HepG2 (cell line): ENCODE measurements around the gene GDPD4. TPM values are rescaled to one million over a fixed set of nuclear protein-coding genes. Genes with fewer than 3 reads are reported as not detected.

Experiments used
- CBX1 ChIP-seq: IDR thresholded peaks from one replicate; pipeline ENCODE4 v1.6.1; 2016; ENCODE audit warnings: antibody characterized with exemption, low read depth
- FUBP1 ChIP-seq: sonication (generic); formaldehyde crosslinking; IDR thresholded peaks from 2 replicates; pipeline ENCODE4 v1.5.1; 2020; ENCODE audit warnings: missing genetic modification reagents, mild to moderate bottlenecking, borderline replicate concordance
- HMG20A ChIP-seq: IDR thresholded peaks from 2 replicates; pipeline ENCODE4 v1.6.1; 2016; ENCODE audit warnings: borderline replicate concordance
- LBX2 ChIP-seq: sonication (generic); formaldehyde crosslinking; IDR thresholded peaks from 2 replicates; pipeline ENCODE4 v1.5.0; 2020; ENCODE audit warnings: missing genetic modification reagents, mild to moderate bottlenecking, borderline replicate concordance
- MIER3 ChIP-seq: IDR thresholded peaks from 2 replicates; pipeline ENCODE4 v1.6.1; 2016; ENCODE audit warnings: missing compliant biosample characterization, borderline replicate concordance
- MXI1 ChIP-seq: IDR thresholded peaks from 3 replicates; pipeline ENCODE4 v1.6.1; 2012; ENCODE audit warnings: low read depth, low read length, inconsistent platforms, borderline replicate concordance
- NPAS2 ChIP-seq: sonication (generic); formaldehyde crosslinking; IDR thresholded peaks from 2 replicates; pipeline ENCODE4 v1.8.0; 2022; ENCODE audit warnings: mild to moderate bottlenecking, missing genetic modification reagents, borderline replicate concordance
- PAF1 ChIP-seq: IDR thresholded peaks from 2 replicates; pipeline ENCODE4 v1.6.1; 2016; ENCODE audit warnings: missing genetic modification reagents, missing compliant biosample characterization
- PPARG ChIP-seq: conservative IDR thresholded peaks from 2 replicates; pipeline ENCODE4 v1.6.1; 2016; ENCODE audit warnings: missing biosample characterization, missing genetic modification reagents
- RFXANK ChIP-seq: IDR thresholded peaks from 2 replicates; pipeline ENCODE4 v1.6.1; 2016
- TCF7 ChIP-seq: sonication (generic); IDR thresholded peaks from 2 replicates; pipeline ENCODE4 v1.6.1; 2016; ENCODE audit warnings: antibody characterized with exemption, low read depth
- YEATS2 ChIP-seq: sonication (generic); formaldehyde crosslinking; IDR thresholded peaks from 2 replicates; pipeline ENCODE4 v1.4.0; 2020; ENCODE audit warnings: missing genetic modification reagents, borderline replicate concordance
- ZKSCAN8 ChIP-seq: IDR thresholded peaks from 2 replicates; pipeline ENCODE4 v1.6.1; 2016; ENCODE audit warnings: borderline replicate concordance, missing genetic modification reagents, missing compliant biosample characterization
- ZNF17 ChIP-seq: sonication (generic); formaldehyde crosslinking; IDR thresholded peaks from 2 replicates; pipeline ENCODE4 v1.5.0; 2020; ENCODE audit warnings: mild to moderate bottlenecking, missing genetic modification reagents
- ZNF318 ChIP-seq: sonication (generic); formaldehyde crosslinking; IDR thresholded peaks from 2 replicates; pipeline ENCODE4 v1.4.0; 2020; ENCODE audit warnings: mild to moderate bottlenecking, missing genetic modification reagents
- ZNF468 ChIP-seq: sonication (generic); formaldehyde crosslinking; IDR thresholded peaks from 2 replicates; pipeline ENCODE4 v1.8.0; 2022; ENCODE audit warnings: mild to moderate bottlenecking, moderate library complexity, missing genetic modification reagents
- ZNF570 ChIP-seq: sonication (generic); formaldehyde crosslinking; IDR thresholded peaks from 2 replicates; pipeline ENCODE4 v1.4.0; 2020; ENCODE audit warnings: mild to moderate bottlenecking, missing genetic modification reagents, borderline replicate concordance
- ZNF607 ChIP-seq: sonication (generic); formaldehyde crosslinking; IDR thresholded peaks from 2 replicates; pipeline ENCODE4 v1.5.1; 2020; ENCODE audit warnings: missing genetic modification reagents, mild to moderate bottlenecking, borderline replicate concordance
- ZNF710 ChIP-seq: sonication (generic); formaldehyde crosslinking; IDR thresholded peaks from 2 replicates; pipeline ENCODE4 v1.5.0; 2020; ENCODE audit warnings: mild to moderate bottlenecking, missing genetic modification reagents, borderline replicate concordance
- polyA plus RNA-seq, 8 experiments: library from polyadenylated mRNA; depleted of rRNA in 3 of 8; stranded (reverse) in 7 of 8; unstranded in 1 of 8; fragments of >200 nt; fragmentation: Illumina TruSeq in 4 of 8; extraction: Trizol in 4 of 8; gene quantifications; 2 replicates each; pipeline versions ENCODE4 v1.2.1 to v1.2.3, GENCODE V29; 2011 to 2016; ENCODE audit warnings: low read depth in 4 of 8, missing spikeins in 1 of 8, mixed read lengths in 1 of 8; ENCODE audit not compliant: insufficient read depth in 1 of 8
- total RNA-seq, 5 experiments: library from RNA; depleted of rRNA; stranded (reverse); fragments of >200 nt; fragmentation: Illumina TruSeq; extraction: Trizol; gene quantifications; 2 replicates each; pipeline ENCODE4 v1.2.3, GENCODE V29; 2016; ENCODE audit warnings: low read depth in 1 of 5

The GDPD4 gene
- total and polyA plus RNA-seq, 2 of the 13 experiments (the other 11 are each of a cell fraction or from before 2014, with no cell fraction given), result not detected

- TF ChIP-seq ZNF607, result no peak
- no peak for TF ChIP-seq ZKSCAN8 (CRISPR knock-in tag)
- no peak for TF ChIP-seq CBX1
- no peak for TF ChIP-seq NPAS2 (CRISPR knock-in tag)
- TF ChIP-seq ZNF17 (CRISPR knock-in tag), result no peak
- no peak for TF ChIP-seq YEATS2 (CRISPR knock-in tag)
- no peak for TF ChIP-seq ZNF710 (CRISPR knock-in tag)
- no peak for TF ChIP-seq PAF1
- TF ChIP-seq MIER3, result 0 out of 2 replicates have a peak, but pooled peaks have one; percentile 46
- TF ChIP-seq LBX2 (CRISPR knock-in tag), result no peak
- TF ChIP-seq PPARG (CRISPR knock-in tag), result peak; percentile 82
- TF ChIP-seq ZNF570, result no peak
- peak; percentile 73; the same call in 1 of the 2 replicates for TF ChIP-seq HMG20A (CRISPR knock-in tag)
- TF ChIP-seq TCF7, result peak; percentile 16; the same call in 1 of the 2 replicates
- TF ChIP-seq FUBP1 (CRISPR knock-in tag), result no peak
- no peak for TF ChIP-seq ZNF318
- no peak for TF ChIP-seq RFXANK (CRISPR knock-in tag)
- TF ChIP-seq ZNF468 (CRISPR knock-in tag), result no peak
- peak; percentile 40; the same call in 1 of the 3 replicates for TF ChIP-seq MXI1
These were observed 1.9 kb downstream of the GDPD4 start (continued) for GRCh38 chr11:77299528-77299993.
